Activated naive CD8-positive, alpha-beta T cell treated with anti-CD3 and anti-CD28 coated beads, Interleukin-2, amount 10 ng/mL, durations not matched to agents 7 days and 5 days (primary cell): ENCODE data around the gene CSRP1. TPM values are rescaled to one million over a fixed set of nuclear protein-coding genes. Genes with fewer than 3 reads are reported as not detected.

Experiments used
- ATAC-seq: fragments of 150-1000 bp; cut with Tn5 transposase; one replicate; pipeline ENCODE4 v1.10.0; 2021; ENCODE audit warnings: low read depth, moderate library complexity
- POLR2A ChIA-PET: fragments of 350-600 bp; sonication (Branson Sonifier 250); formaldehyde crosslinking; loops from one replicate; lab custom pipeline; 2021; ENCODE audit warnings: antibody characterized with exemption; lab: Charles Lee
- DNase-seq: peaks from one replicate; pipeline ENCODE4 v3.0.0; 2021
- H3K27ac Mint-ChIP-seq: one replicate; pipeline ENCODE4 v1.8.0; 2022; ENCODE audit warnings: mild to moderate bottlenecking, mixed read lengths
- H3K27me3 Mint-ChIP-seq: one replicate; pipeline ENCODE4 v1.8.0; 2022; ENCODE audit warnings: mild to moderate bottlenecking, moderate library complexity, mixed read lengths
- H3K36me3 Mint-ChIP-seq: one replicate; pipeline ENCODE4 v1.8.0; 2021; ENCODE audit warnings: mild to moderate bottlenecking, mixed read lengths
- H3K4me1 Mint-ChIP-seq: one replicate; pipeline ENCODE4 v1.8.0; 2021; ENCODE audit warnings: mixed read lengths
- H3K4me3 Mint-ChIP-seq: one replicate; pipeline ENCODE4 v1.8.0; 2022; ENCODE audit warnings: mild to moderate bottlenecking, moderate library complexity, mixed read lengths
- H3K9me3 Mint-ChIP-seq: one replicate; pipeline ENCODE4 v1.8.0; 2021; ENCODE audit warnings: mixed read lengths
- total RNA-seq, 2 experiments: library from RNA; stranded (reverse); gene quantifications; one replicate each; pipeline ENCODE4 v1.2.3, GENCODE V29; 2021

The CSRP1 gene
- total RNA-seq, 2 experiments from 2014 or later = 61.2 to 66.0 TPM

GRCh38 chr1:201456499-201457309, 50.2 kb downstream of the CSRP1 start:
- Mint-ChIP-seq H3K27me3 (peaks cover 30% of the 10 kb centered on the region), H3K4me1 (peaks cover 13% of the 10 kb centered on the region), H3K36me3 (no peaks in the 10 kb centered on the region), H3K4me3 (no peak overlapping the region), H3K9me3 (no peaks in the 10 kb centered on the region), H3K27ac (no peak overlapping the region)
- POLR2A ChIA-PET = no interaction called here
- DNase-seq (no peak), ATAC-seq (no peak)

DNA sequence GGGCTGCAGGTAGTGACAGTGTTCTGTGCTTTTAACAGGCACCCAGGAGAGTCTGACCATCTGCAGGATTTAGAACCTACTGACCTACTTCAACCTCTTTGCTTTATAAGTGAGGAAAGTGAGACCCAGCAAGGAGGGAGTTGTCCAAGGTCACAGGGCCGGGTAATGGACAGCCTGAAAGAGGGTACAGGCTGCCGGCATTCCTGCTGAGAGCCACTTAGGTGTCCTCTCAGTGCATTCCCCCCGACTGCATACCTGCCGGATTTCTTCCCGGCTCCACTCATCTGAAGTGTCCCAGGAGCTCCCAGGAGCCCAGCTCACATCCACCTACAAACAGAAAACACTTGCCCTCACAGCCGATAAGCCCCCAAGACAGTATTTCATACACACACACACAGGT, 51.8 kb downstream of the CSRP1 start:
- Mint-ChIP-seq H3K27me3 (peaks cover 34% of the 10 kb centered on the region), H3K36me3 (no peaks in the 10 kb centered on the region), H3K4me1 (peaks cover 16% of the 10 kb centered on the region), H3K9me3 (no peaks in the 10 kb centered on the region), H3K27ac (no peak overlapping the region), H3K4me3 (no peak overlapping the region)
- no peak for ATAC-seq
- POLR2A ChIA-PET = no interaction called here
- DNase-seq = no peak

- DNase-seq = no peak
- Mint-ChIP-seq H3K4me3 (no peak overlapping the region), H3K4me1 (peaks cover 18% of the 10 kb centered on the region), H3K9me3 (no peaks in the 10 kb centered on the region), H3K36me3 (no peaks in the 10 kb centered on the region), H3K27me3 (peaks cover 36% of the 10 kb centered on the region), H3K27ac (no peak overlapping the region)
- POLR2A ChIA-PET = no interaction called here
- ATAC-seq = no peak
Observed at GRCh38 chr1:201454608-201455007, 52.3 kb downstream of the CSRP1 start.

GRCh38 chr1:201452866-201453265, 54.1 kb downstream of the CSRP1 start:
- no peaks in the 10 kb centered on the region for H3K36me3 Mint-ChIP-seq

DNA sequence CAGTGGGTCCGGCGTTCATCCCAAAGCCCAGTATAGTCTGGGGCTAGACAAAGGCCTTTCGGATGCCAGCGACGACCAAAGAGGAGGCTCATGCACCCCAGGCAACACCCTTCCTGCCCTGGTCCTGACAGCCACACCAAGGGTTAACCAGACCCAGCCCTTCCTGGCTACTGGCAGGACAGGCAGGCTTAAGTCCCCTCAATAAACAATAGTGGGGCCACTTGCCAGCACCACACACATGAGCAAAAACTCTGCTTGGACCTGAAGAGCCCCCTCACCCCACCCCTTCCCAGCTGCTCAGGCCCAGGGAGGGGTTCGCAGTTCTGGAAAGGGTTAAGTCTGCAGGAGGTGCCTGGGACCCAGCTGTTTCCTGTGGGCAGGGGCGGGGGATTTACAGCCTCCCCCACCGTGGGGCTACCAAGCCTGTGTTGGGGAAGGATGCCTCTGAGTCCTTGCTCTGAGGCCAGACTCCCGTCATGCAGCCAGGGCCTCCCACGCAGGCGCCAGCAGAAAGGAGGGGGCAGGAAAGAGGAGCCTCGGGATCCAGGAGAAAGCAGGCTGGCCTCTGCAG, 56.1 kb downstream of the CSRP1 start:
- H3K27me3 Mint-ChIP-seq = peaks cover 34% of the 10 kb centered on the region
- no peaks in the 10 kb centered on the region for H3K9me3 Mint-ChIP-seq
- no peak overlapping the region for H3K4me3 Mint-ChIP-seq
- POLR2A ChIA-PET = interaction anchor here (0.6 kb wide), 1 partner anchor 13 kb away, joined by 3 read pairs; no protein-coding TSS in a partner anchor
- DNase-seq (no peak), ATAC-seq (no peak)
- H3K4me1 Mint-ChIP-seq = peaks cover 20% of the 10 kb centered on the region
- no peak overlapping the region for H3K27ac Mint-ChIP-seq
- no peaks in the 10 kb centered on the region for H3K36me3 Mint-ChIP-seq

More at GRCh38 chr1:201452866-201453265, 54.1 kb downstream of the CSRP1 start:
- H3K27me3 Mint-ChIP-seq = peaks cover 35% of the 10 kb centered on the region
- no peak for DNase-seq
- no peak for ATAC-seq
- H3K9me3 Mint-ChIP-seq = no peaks in the 10 kb centered on the region
- peaks cover 20% of the 10 kb centered on the region for H3K4me1 Mint-ChIP-seq
- H3K27ac Mint-ChIP-seq = no peak overlapping the region
- POLR2A ChIA-PET = no interaction called here
- no peak overlapping the region for H3K4me3 Mint-ChIP-seq

DNA sequence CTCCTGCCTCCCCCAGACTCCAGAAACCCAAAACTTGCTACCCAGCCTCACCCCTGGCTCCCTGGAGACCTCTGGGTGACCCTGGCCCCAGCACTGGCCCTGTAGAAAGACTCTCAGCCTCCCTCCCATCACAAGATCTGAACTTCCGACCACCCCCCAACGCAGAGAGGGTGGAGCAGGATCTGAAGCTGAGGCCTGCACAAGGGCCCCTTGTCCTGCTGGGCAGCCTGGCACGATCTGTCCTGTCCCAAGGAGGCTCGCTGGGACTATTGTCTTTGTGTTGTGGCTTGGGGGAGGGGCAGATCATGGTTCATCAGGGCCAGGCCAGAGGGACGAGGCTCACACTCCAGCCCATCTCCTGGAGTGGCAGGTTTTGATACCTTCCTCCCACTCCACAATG, 57.9 kb downstream of the CSRP1 start:
- no peak for DNase-seq
- Mint-ChIP-seq H3K27me3 (peaks cover 35% of the 10 kb centered on the region), H3K4me1 (peaks cover 12% of the 10 kb centered on the region), H3K36me3 (no peaks in the 10 kb centered on the region), H3K27ac (no peak overlapping the region), H3K4me3 (no peak overlapping the region), H3K9me3 (no peaks in the 10 kb centered on the region)
- POLR2A ChIA-PET = interaction anchor here (1.4 to 1.8 kb wide), 2 partner anchors 13 to 20 kb away, joined by 5 to 14 read pairs; partner anchors contain the start of gene PHLDA3
- ATAC-seq = no peak

GRCh38 chr1:201447903-201448871, 58.7 kb downstream of the CSRP1 start:
- Mint-ChIP-seq H3K36me3 (no peaks in the 10 kb centered on the region), H3K4me1 (peaks cover 10% of the 10 kb centered on the region), H3K4me3 (no peak overlapping the region), H3K27me3 (peaks cover 41% of the 10 kb centered on the region), H3K27ac (no peak overlapping the region), H3K9me3 (no peaks in the 10 kb centered on the region)
- DNase-seq (peak; percentile 74), ATAC-seq (peak; percentile 96)
- POLR2A ChIA-PET = interaction anchor here (0.9 to 1.8 kb wide), 5 partner anchors 12 to 65 kb away, joined by 4 to 14 read pairs (median 5); partner anchors contain the start of gene PHLDA3

DNA sequence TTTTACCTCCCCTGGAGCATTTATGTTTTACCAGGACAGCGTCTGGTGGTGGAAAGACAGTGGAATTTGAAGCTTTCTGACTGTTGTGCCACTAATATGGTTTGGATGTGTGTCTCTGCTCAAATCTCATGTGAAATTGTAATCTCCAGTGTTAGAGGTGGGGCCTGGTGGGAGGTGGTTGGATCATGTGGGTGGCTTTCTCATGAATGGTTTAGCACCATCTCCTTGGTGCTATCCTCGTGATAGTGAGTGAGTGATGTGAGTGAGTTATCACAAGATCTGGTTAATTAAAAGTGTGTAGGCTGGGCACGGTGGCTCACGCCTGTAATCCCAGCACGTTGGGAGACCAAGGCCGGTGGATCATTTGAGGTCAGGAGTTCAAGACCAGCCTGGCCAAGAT, 61.6 kb downstream of the CSRP1 start:
- POLR2A ChIA-PET = no interaction called here
- H3K36me3 Mint-ChIP-seq = no peaks in the 10 kb centered on the region
- peaks cover 35% of the 10 kb centered on the region for H3K27me3 Mint-ChIP-seq
- ATAC-seq (no peak), DNase-seq (no peak)
- H3K27ac Mint-ChIP-seq = no peak overlapping the region
- no peaks in the 10 kb centered on the region for H3K9me3 Mint-ChIP-seq
- H3K4me1 Mint-ChIP-seq = peaks cover 3% of the 10 kb centered on the region
- H3K4me3 Mint-ChIP-seq = no peak overlapping the region

- ATAC-seq = no peak
- H3K27me3 Mint-ChIP-seq = peaks cover 34% of the 10 kb centered on the region
- no peaks in the 10 kb centered on the region for H3K9me3 Mint-ChIP-seq
- no peak for DNase-seq
- no peak overlapping the region for H3K4me3 Mint-ChIP-seq
- H3K4me1 Mint-ChIP-seq = peaks cover 2% of the 10 kb centered on the region
- POLR2A ChIA-PET = no interaction called here
- H3K36me3 Mint-ChIP-seq = no peaks in the 10 kb centered on the region
- no peak overlapping the region for H3K27ac Mint-ChIP-seq
Observed at GRCh38 chr1:201444792-201445191, 62.1 kb downstream of the CSRP1 start.

DNA sequence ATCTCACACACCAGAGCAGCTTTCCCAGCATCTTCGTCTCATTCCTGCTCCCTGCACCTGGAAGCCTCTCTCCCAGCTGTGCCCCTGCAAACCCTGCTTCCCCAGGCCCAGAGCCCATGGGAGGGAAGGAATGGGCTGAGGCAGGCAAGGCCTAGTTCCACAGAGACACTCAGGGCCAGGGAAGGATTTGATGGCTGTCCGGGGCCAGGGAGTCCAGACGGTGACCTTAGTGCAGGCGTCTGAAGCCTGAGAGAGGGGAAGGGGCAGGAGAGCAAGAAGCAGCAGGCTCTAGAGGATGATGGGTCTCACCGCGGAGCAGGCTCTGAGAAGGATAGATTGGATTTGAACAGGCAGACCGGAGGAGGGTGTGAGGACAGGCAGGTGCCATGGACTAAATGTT, 63.2 kb downstream of the CSRP1 start:
- Mint-ChIP-seq H3K36me3 (no peaks in the 10 kb centered on the region), H3K9me3 (no peaks in the 10 kb centered on the region), H3K4me3 (no peak overlapping the region), H3K4me1 (peaks cover 2% of the 10 kb centered on the region), H3K27me3 (peaks cover 41% of the 10 kb centered on the region), H3K27ac (no peak overlapping the region)
- POLR2A ChIA-PET = no interaction called here
- no peak for DNase-seq
- no peak for ATAC-seq

DNA sequence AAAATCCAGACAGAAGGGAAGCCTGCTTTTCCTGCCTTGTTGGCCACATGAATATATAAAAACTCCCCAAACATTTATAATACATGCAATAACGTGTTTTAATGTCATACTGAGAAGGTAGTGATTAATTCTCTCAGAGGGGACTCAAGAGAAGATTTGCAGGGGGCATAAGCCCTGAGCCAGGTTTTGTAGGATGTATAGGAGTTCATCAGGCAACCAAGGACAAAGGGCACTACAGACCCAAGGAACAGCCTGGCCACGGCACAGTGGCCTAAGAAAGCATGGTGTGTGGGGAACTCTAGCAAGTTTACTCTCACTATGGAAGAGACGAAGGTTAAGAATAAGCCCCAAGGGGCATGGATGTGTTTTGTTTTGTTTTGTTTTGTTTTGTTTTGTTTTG, 70.0 kb downstream of the CSRP1 start:
- POLR2A ChIA-PET = no interaction called here
- Mint-ChIP-seq H3K27me3 (peaks cover 33% of the 10 kb centered on the region), H3K27ac (no peak overlapping the region), H3K36me3 (no peaks in the 10 kb centered on the region), H3K4me1 (peaks cover 6% of the 10 kb centered on the region), H3K9me3 (no peaks in the 10 kb centered on the region), H3K4me3 (no peak overlapping the region)
- no peak for ATAC-seq
- DNase-seq = no peak

- Mint-ChIP-seq H3K27me3 (peaks cover 30% of the 10 kb centered on the region), H3K36me3 (no peaks in the 10 kb centered on the region), H3K27ac (no peak overlapping the region), H3K4me3 (no peak overlapping the region), H3K4me1 (peaks cover 6% of the 10 kb centered on the region), H3K9me3 (no peaks in the 10 kb centered on the region)
- no peak for ATAC-seq
- no peak for DNase-seq
- POLR2A ChIA-PET = interaction anchor here (1.7 kb wide), 1 partner anchor 12 kb away, joined by 5 read pairs; no protein-coding TSS in a partner anchor
Observed at GRCh38 chr1:201436393-201436792, 70.5 kb downstream of the CSRP1 start.

DNA sequence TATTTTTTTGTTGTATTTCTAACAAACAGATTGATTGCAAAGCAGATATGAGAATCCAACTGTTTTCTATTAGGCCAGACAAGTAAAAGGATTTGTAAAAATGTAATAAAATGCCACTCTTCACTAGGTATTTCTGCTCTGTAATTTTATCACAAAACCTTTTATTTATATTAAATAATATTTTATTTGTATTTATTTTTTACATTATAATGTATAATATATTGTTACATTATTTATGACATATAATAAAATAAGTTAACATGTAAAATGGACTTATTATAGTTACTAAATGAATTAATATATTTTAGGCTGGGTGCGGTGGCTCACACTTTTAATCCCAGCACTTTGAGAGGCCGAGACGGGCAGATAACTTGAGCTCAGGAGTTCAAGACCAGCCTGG, 72.7 kb downstream of the CSRP1 start:
- no peak for ATAC-seq
- Mint-ChIP-seq H3K36me3 (no peaks in the 10 kb centered on the region), H3K4me3 (no peak overlapping the region), H3K27me3 (peaks cover 20% of the 10 kb centered on the region), H3K4me1 (peaks cover 6% of the 10 kb centered on the region), H3K27ac (no peak overlapping the region), H3K9me3 (no peaks in the 10 kb centered on the region)
- POLR2A ChIA-PET = no interaction called here
- no peak for DNase-seq
